CD14-positive monocyte (primary cell): ENCODE measurements around the gene WWOX. TPM values are rescaled to one million over a fixed set of nuclear protein-coding genes. Genes with fewer than 3 reads are reported as not detected.

ENCODE experiments used
- DNase-seq, 3 donors: peaks; one replicate each; pipeline ENCODE4 v3.0.0-alpha.2; 2011 to 2022
- H2AFZ ChIP-seq: 2 replicates; pipeline ENCODE4 v1.6.0; 2012; ENCODE audit warnings: mild to moderate bottlenecking, low read depth, low read length, inconsistent platforms; ENCODE audit not compliant: insufficient read depth, poor library complexity, severe bottlenecking
- H3K27ac ChIP-seq, 2 donors: 1 replicate in 1 of 2; 2 replicates in 1 of 2; pipeline ENCODE4 v1.5.1; 2012 to 2013; ENCODE audit warnings: low read length in 2 of 2, control low read depth in 1 of 2, inconsistent platforms in 1 of 2, low read depth in 1 of 2, mild to moderate bottlenecking in 1 of 2
- H3K27me3 ChIP-seq, 2 donors: one replicate each; pipeline versions ENCODE4 v1.6.0 to v1.6.1; 2011 to 2013; ENCODE audit warnings: low read length in 2 of 2; ENCODE audit not compliant: control insufficient read depth in 2 of 2, insufficient read depth in 2 of 2
- H3K36me3 ChIP-seq, 2 donors: replicated peaks in 1 of 2; 1 replicate in 1 of 2; 2 replicates in 1 of 2; pipeline versions ENCODE4 v1.5.1 to v1.6.1; 2012 to 2013; ENCODE audit warnings: low read length in 2 of 2, control low read depth in 1 of 2, inconsistent platforms in 1 of 2, mild to moderate bottlenecking in 1 of 2; ENCODE audit not compliant: insufficient read depth in 2 of 2, control insufficient read depth in 1 of 2
- H3K4me1 ChIP-seq, 2 donors: 1 replicate in 1 of 2; 2 replicates in 1 of 2; pipeline versions ENCODE4 v1.5.1 to v1.6.1; 2012 to 2013; ENCODE audit warnings: low read length in 2 of 2, control low read depth in 1 of 2, inconsistent platforms in 1 of 2, mild to moderate bottlenecking in 1 of 2, moderate library complexity in 1 of 2; ENCODE audit not compliant: insufficient read depth in 2 of 2, control insufficient read depth in 1 of 2
- H3K4me2 ChIP-seq: replicated peaks from 2 replicates; pipeline ENCODE3; 2012; ENCODE audit warnings: low read length, moderate library complexity, mild to moderate bottlenecking; ENCODE audit not compliant: poor library complexity, severe bottlenecking; ENCODE audit errors: extremely low read depth
- H3K4me3 ChIP-seq, 3 experiments: fragments of 200-600 bp in 1 of 3; sonication (generic) in 1 of 3; replicated peaks in 1 of 3; 1 replicate in 2 of 3; 2 replicates in 1 of 3; pipeline ENCODE4 v1.5.1; 2011 to 2013; ENCODE audit warnings: low read length in 3 of 3, mild to moderate bottlenecking in 3 of 3, control low read depth in 2 of 3, low read depth in 2 of 3, inconsistent platforms in 1 of 3, moderate library complexity in 1 of 3
- H3K79me2 ChIP-seq: 2 replicates; pipeline ENCODE4 v1.6.0; 2012; ENCODE audit warnings: mild to moderate bottlenecking, control low read depth, inconsistent platforms, low read length, moderate library complexity; ENCODE audit not compliant: insufficient read depth
- H3K9ac ChIP-seq: 2 replicates; pipeline ENCODE4 v1.6.0; 2017; ENCODE audit warnings: low read length, mild to moderate bottlenecking; ENCODE audit not compliant: insufficient read depth, poor library complexity, severe bottlenecking
- H3K9me3 ChIP-seq, 2 donors: replicated peaks in 1 of 2; 1 replicate in 1 of 2; 2 replicates in 1 of 2; pipeline versions ENCODE4 v1.5.1 to v1.6.1; 2012 to 2013; ENCODE audit warnings: low read length in 2 of 2, control low read depth in 1 of 2; ENCODE audit not compliant: control insufficient read depth in 1 of 2, insufficient read depth in 1 of 2
- H4K20me1 ChIP-seq: 2 replicates; pipeline ENCODE4 v1.6.0; 2012; ENCODE audit warnings: mild to moderate bottlenecking, low read length, control low read depth, moderate library complexity; ENCODE audit not compliant: insufficient read depth
- H3K27ac Mint-ChIP-seq, 7 donors: one replicate each; pipeline ENCODE4 v1.8.0; 2020; ENCODE audit warnings: mild to moderate bottlenecking in 7 of 7, mixed read lengths in 7 of 7, moderate library complexity in 6 of 7, inconsistent platforms in 2 of 7
- H3K27me3 Mint-ChIP-seq, 3 donors: one replicate each; pipeline ENCODE4 v1.8.0; 2021 to 2022; ENCODE audit warnings: low read depth in 3 of 3, mild to moderate bottlenecking in 3 of 3, mixed read lengths in 3 of 3, moderate library complexity in 3 of 3, inconsistent platforms in 1 of 3
- H3K36me3 Mint-ChIP-seq, 2 donors: one replicate each; pipeline ENCODE4 v1.8.0; 2020; ENCODE audit warnings: mixed read lengths in 2 of 2, inconsistent platforms in 1 of 2, mild to moderate bottlenecking in 1 of 2
- H3K4me1 Mint-ChIP-seq: one replicate; pipeline ENCODE4 v1.8.0; 2020; ENCODE audit warnings: mild to moderate bottlenecking, mixed read lengths
- H3K4me3 Mint-ChIP-seq, 2 donors: one replicate each; pipeline ENCODE4 v1.8.0; 2020; ENCODE audit warnings: mild to moderate bottlenecking in 2 of 2, mixed read lengths in 2 of 2, moderate library complexity in 1 of 2
- H3K9me3 Mint-ChIP-seq, 7 donors: one replicate each; pipeline ENCODE4 v1.8.0; 2020 to 2022; ENCODE audit warnings: mixed read lengths in 7 of 7, mild to moderate bottlenecking in 6 of 7, moderate library complexity in 6 of 7, inconsistent platforms in 2 of 7
- WGBS: methylation state at CpG from one replicate; pipeline ENCODE4 v1.1.5; 2013; ENCODE audit warnings: missing lambda C conversion rate; ENCODE audit not compliant: insufficient coverage; 5-methylcytosine and 5-hydroxymethylcytosine counted together
- intact Hi-C, 2 donors: fragments of 100-400 bp; cut with micrococcal nuclease; formaldehyde crosslinking; loops; one replicate each; pipeline versions ENCODE4 v1.15.0 to v1.15.1; 2023
- polyA plus RNA-seq, 3 donors: library from polyadenylated mRNA; depleted of rRNA in 1 of 3; unstranded in 2 of 3; stranded (reverse) in 1 of 3; fragments of 300-500 nt in 2 of 3; fragments of >200 nt in 1 of 3; fragmentation: Illumina TruSeq in 2 of 3; gene quantifications; 1 replicate in 2 of 3; 2 replicates in 1 of 3; pipeline ENCODE4 v1.2.3, GENCODE V29; 2012 to 2021
- TF ChIP-seq, protein P1 (sequence below): fragments of 200-600 bp; IDR thresholded peaks from one replicate; pipeline ENCODE4 v1.8.0; 2022; ENCODE audit warnings: antibody characterized with exemption, mild to moderate bottlenecking

Gene WWOX
- polyA plus RNA-seq, 3 donors = 4.0 to 7.0 (median 6.3) TPM

DNA sequence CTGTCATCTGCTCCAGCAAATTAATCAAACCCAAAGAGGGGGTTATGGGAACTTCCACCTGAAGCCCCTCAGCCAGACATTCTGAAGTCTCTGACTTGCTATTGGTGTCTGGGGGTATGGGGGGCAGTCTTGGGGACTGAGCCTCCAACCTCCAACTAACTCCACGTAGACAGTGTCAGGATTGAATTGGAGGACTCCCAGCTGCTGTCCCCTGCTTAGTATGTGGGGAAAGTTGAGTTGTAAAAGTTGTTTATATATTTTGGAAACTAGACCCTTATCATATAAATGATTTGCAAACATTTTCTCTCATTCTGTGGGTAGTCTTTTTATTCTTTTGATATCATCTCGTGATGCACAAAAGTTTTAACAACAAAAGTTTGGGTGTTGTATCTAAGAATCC lies 689.2 kb downstream of the WWOX start:
- Histone ChIP-seq H3K4me2 (no peak overlapping the region), H3K9me3 (no peaks in the 10 kb centered on the region), H3K27ac (no peak overlapping the region), H4K20me1 (no peaks in the 10 kb centered on the region), H3K27me3 (no peaks in the 10 kb centered on the region), H2AFZ (no peak overlapping the region), H3K4me3 (no peak overlapping the region), H3K4me1 (no peaks in the 10 kb centered on the region), H3K79me2 (no peaks in the 10 kb centered on the region), H3K9ac (no peak overlapping the region), H3K36me3 (no peaks in the 10 kb centered on the region)
- Mint-ChIP-seq H3K4me3 (no peak overlapping the region), H3K27ac (no peak overlapping the region), H3K36me3 (no peaks in the 10 kb centered on the region), H3K4me1 (no peaks in the 10 kb centered on the region), H3K9me3 (peaks cover 0 to 4% (median 0%) of the 10 kb centered on the region in 7 donors), H3K27me3 (peaks cover 0 to 3% (median 0%) of the 10 kb centered on the region in 3 donors)
- WGBS = no CpG with 5 or more reads among the region's 2 CpGs
- intact Hi-C loops = no loop called here
- DNase-seq = no peak
- TF ChIP-seq, protein P1, sequence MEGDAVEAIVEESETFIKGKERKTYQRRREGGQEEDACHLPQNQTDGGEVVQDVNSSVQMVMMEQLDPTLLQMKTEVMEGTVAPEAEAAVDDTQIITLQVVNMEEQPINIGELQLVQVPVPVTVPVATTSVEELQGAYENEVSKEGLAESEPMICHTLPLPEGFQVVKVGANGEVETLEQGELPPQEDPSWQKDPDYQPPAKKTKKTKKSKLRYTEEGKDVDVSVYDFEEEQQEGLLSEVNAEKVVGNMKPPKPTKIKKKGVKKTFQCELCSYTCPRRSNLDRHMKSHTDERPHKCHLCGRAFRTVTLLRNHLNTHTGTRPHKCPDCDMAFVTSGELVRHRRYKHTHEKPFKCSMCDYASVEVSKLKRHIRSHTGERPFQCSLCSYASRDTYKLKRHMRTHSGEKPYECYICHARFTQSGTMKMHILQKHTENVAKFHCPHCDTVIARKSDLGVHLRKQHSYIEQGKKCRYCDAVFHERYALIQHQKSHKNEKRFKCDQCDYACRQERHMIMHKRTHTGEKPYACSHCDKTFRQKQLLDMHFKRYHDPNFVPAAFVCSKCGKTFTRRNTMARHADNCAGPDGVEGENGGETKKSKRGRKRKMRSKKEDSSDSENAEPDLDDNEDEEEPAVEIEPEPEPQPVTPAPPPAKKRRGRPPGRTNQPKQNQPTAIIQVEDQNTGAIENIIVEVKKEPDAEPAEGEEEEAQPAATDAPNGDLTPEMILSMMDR = no peak

DNA sequence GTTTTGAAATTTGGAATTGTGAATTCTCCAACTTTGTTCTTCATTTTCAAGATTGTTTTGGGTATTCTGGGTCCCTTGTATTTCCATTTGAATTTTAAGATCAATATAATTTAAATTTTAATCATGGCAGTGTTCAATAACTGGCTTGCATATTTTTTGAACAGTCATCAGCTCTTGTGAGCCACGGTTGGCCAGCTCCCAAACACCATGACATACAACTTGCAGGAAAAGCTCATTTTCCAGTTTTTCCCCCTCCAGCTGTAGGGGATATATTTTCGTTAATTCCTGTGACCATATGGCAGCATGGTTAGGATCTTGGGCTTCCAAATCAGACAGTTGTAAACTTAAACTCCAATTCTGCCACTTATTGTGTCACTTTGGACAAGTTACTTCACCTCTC lies 690.1 kb downstream of the WWOX start:
- H3K36me3 ChIP-seq = no peaks in the 10 kb centered on the region
- H3K4me1 ChIP-seq = no peaks in the 10 kb centered on the region
- no peak overlapping the region for H3K4me2 ChIP-seq
- TF ChIP-seq, protein P1 = no peak
- no peak for DNase-seq
- H3K4me3 Mint-ChIP-seq = no peak overlapping the region
- no peaks in the 10 kb centered on the region for H3K9me3 ChIP-seq
- no peaks in the 10 kb centered on the region for H3K79me2 ChIP-seq
- peaks cover 0 to 3% (median under 1%) of the 10 kb centered on the region in 3 donors for H3K27me3 Mint-ChIP-seq
- H3K27me3 ChIP-seq = no peaks in the 10 kb centered on the region
- H3K4me1 Mint-ChIP-seq = no peaks in the 10 kb centered on the region
- intact Hi-C loops = no loop called here
- no CpG with 5 or more reads among the region's 2 CpGs for WGBS
- H2AFZ ChIP-seq = no peak overlapping the region
- no peaks in the 10 kb centered on the region for H3K36me3 Mint-ChIP-seq
- H3K27ac Mint-ChIP-seq = no peak overlapping the region
- no peak overlapping the region for H3K9ac ChIP-seq
- H3K9me3 Mint-ChIP-seq = peaks cover 0 to 4% (median 0%) of the 10 kb centered on the region in 7 donors
- no peaks in the 10 kb centered on the region for H4K20me1 ChIP-seq
- no peak overlapping the region for H3K4me3 ChIP-seq
- H3K27ac ChIP-seq = no peak overlapping the region
